K562 (cell line): ENCODE data around the gene THBS1.

Experiments
- BACH1 ChIP-seq: fragments of 200-800 bp; sonication (Bioruptor generic); IDR thresholded peaks from 2 replicates; pipeline ENCODE4 v1.6.1; 2016; ENCODE audit warnings: missing genetic modification characterization, missing compliant biosample characterization
- BHLHE40 ChIP-seq: IDR thresholded peaks from 2 replicates; pipeline ENCODE4 v1.6.1; 2011; ENCODE audit warnings: low read length, improper control_type of control experiment
- CTCF ChIP-seq, 3 experiments: IDR thresholded peaks in 2 of 3; conservative IDR thresholded peaks in 1 of 3; 2 replicates each; pipeline ENCODE4 v1.5.1; 2011 to 2012; ENCODE audit warnings: low read length in 3 of 3, mild to moderate bottlenecking in 3 of 3, control low read depth in 2 of 3, improper control_type of control experiment in 1 of 3, inconsistent platforms in 1 of 3, low read depth in 1 of 3, mixed read lengths in 1 of 3, moderate library complexity in 1 of 3; ENCODE audit not compliant: insufficient read depth in 2 of 3
- E2F1 ChIP-seq: sonication (generic); formaldehyde crosslinking; IDR thresholded peaks from 2 replicates; pipeline ENCODE4 v1.8.1; 2023; ENCODE audit warnings: mild to moderate bottlenecking, missing genetic modification reagents, moderate library complexity
- IRF2 ChIP-seq: sonication (generic); formaldehyde crosslinking; IDR thresholded peaks from 2 replicates; pipeline ENCODE4 v1.8.1; 2022; ENCODE audit warnings: mild to moderate bottlenecking, missing genetic modification reagents
- NR1H2 ChIP-seq: sonication (generic); formaldehyde crosslinking; IDR thresholded peaks from 2 replicates; pipeline ENCODE4 v1.4.0; 2020; ENCODE audit warnings: mild to moderate bottlenecking, missing genetic modification reagents
- SMAD4 ChIP-seq: fragments of 250-450 bp; sonication (Bioruptor Pico); conservative IDR thresholded peaks from 2 replicates; pipeline ENCODE4 v1.8.0; 2021; ENCODE audit warnings: inconsistent platforms, mild to moderate bottlenecking, moderate library complexity
- TF ChIP-seq, protein P1 (sequence below): fragments of 450-650 bp; conservative IDR thresholded peaks from 2 replicates; pipeline ENCODE4 v1.6.1; 2016; ENCODE audit warnings: missing genetic modification characterization, low read depth, mild to moderate bottlenecking, control low read depth, missing compliant biosample characterization
- TF ChIP-seq, protein P2 (sequence below): fragments of 200-800 bp; sonication (Bioruptor generic); IDR thresholded peaks from 2 replicates; pipeline ENCODE4 v1.6.1; 2016; ENCODE audit warnings: missing genetic modification characterization, missing compliant biosample characterization
- TF ChIP-seq, protein P3 (sequence below): sonication (generic); formaldehyde crosslinking; IDR thresholded peaks from 2 replicates; pipeline ENCODE4 v1.8.0; 2022; ENCODE audit warnings: missing genetic modification reagents, mild to moderate bottlenecking, borderline replicate concordance

DNA sequence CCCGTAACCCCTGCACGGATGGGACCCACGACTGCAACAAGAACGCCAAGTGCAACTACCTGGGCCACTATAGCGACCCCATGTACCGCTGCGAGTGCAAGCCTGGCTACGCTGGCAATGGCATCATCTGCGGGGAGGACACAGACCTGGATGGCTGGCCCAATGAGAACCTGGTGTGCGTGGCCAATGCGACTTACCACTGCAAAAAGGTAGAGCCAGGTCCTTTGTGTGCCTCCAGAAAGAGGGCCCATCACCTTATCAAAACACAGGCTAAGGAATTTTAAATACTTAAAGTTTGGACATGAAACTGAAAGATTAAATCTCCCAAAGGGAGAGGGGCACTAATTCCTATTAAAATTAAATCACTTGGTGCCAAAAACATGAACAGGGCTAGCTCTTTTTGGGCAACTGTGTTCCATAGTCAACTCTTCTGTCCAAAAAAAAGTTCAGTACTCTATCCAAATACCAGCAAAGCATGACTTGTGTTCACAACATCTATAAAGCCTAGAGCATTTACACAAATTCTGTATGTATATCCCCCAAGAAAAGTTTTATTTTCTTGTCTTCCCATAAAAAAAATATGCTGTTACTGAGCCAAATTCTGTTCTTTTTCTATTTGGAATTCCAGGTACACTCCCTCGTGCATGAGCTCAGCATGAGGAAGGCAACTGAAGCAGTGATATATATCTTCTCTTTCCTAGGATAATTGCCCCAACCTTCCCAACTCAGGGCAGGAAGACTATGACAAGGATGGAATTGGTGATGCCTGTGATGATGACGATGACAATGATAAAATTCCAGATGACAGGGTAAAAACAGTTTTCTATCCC lies 9.2 kb downstream of the THBS1 start:
- TF ChIP-seq NR1H2 (CRISPR knock-in tag) (no peak), SMAD4 (CRISPR knock-in tag) (no peak), CTCF (IDR thresholded peaks at IDR 0.05 in 2 of 3, conservative IDR thresholded peaks at IDR 0.05 in 1 of 3; ENCODE audit: insufficient read depth in 2 of 3, low read depth in 1 of 3, low read length in 3 of 3) (no peak), E2F1 (CRISPR knock-in tag) (no peak), IRF2 (CRISPR knock-in tag) (no peak), BACH1 (tag) (no peak), BHLHE40 (no peak)
- TF ChIP-seq, protein P1, sequence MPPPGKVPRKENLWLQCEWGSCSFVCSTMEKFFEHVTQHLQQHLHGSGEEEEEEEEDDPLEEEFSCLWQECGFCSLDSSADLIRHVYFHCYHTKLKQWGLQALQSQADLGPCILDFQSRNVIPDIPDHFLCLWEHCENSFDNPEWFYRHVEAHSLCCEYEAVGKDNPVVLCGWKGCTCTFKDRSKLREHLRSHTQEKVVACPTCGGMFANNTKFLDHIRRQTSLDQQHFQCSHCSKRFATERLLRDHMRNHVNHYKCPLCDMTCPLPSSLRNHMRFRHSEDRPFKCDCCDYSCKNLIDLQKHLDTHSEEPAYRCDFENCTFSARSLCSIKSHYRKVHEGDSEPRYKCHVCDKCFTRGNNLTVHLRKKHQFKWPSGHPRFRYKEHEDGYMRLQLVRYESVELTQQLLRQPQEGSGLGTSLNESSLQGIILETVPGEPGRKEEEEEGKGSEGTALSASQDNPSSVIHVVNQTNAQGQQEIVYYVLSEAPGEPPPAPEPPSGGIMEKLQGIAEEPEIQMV: no peak
- TF ChIP-seq, protein P2, sequence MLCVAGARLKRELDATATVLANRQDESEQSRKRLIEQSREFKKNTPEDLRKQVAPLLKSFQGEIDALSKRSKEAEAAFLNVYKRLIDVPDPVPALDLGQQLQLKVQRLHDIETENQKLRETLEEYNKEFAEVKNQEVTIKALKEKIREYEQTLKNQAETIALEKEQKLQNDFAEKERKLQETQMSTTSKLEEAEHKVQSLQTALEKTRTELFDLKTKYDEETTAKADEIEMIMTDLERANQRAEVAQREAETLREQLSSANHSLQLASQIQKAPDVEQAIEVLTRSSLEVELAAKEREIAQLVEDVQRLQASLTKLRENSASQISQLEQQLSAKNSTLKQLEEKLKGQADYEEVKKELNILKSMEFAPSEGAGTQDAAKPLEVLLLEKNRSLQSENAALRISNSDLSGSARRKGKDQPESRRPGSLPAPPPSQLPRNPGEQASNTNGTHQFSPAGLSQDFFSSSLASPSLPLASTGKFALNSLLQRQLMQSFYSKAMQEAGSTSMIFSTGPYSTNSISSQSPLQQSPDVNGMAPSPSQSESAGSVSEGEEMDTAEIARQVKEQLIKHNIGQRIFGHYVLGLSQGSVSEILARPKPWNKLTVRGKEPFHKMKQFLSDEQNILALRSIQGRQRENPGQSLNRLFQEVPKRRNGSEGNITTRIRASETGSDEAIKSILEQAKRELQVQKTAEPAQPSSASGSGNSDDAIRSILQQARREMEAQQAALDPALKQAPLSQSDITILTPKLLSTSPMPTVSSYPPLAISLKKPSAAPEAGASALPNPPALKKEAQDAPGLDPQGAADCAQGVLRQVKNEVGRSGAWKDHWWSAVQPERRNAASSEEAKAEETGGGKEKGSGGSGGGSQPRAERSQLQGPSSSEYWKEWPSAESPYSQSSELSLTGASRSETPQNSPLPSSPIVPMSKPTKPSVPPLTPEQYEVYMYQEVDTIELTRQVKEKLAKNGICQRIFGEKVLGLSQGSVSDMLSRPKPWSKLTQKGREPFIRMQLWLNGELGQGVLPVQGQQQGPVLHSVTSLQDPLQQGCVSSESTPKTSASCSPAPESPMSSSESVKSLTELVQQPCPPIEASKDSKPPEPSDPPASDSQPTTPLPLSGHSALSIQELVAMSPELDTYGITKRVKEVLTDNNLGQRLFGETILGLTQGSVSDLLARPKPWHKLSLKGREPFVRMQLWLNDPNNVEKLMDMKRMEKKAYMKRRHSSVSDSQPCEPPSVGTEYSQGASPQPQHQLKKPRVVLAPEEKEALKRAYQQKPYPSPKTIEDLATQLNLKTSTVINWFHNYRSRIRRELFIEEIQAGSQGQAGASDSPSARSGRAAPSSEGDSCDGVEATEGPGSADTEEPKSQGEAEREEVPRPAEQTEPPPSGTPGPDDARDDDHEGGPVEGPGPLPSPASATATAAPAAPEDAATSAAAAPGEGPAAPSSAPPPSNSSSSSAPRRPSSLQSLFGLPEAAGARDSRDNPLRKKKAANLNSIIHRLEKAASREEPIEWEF (CRISPR knock-in tag): no peak
- TF ChIP-seq, protein P3, sequence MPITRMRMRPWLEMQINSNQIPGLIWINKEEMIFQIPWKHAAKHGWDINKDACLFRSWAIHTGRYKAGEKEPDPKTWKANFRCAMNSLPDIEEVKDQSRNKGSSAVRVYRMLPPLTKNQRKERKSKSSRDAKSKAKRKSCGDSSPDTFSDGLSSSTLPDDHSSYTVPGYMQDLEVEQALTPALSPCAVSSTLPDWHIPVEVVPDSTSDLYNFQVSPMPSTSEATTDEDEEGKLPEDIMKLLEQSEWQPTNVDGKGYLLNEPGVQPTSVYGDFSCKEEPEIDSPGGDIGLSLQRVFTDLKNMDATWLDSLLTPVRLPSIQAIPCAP: no peak
